C4-2B (cell line): ENCODE results near the gene NEU2.

Experiments used
- H3K27ac ChIP-seq: fragments of 450-650 bp; 2 replicates; pipeline ENCODE4 v1.5.1; 2017
- ZFX ChIP-seq: fragments of 450-650 bp; IDR thresholded peaks from 2 replicates; pipeline ENCODE4 v1.6.1; 2017
- TF ChIP-seq, protein P1 (sequence below): fragments of 450-650 bp; conservative IDR thresholded peaks from 2 replicates; pipeline ENCODE4 v1.5.1; 2017; ENCODE audit warnings: mild to moderate bottlenecking

The NEU2 gene

DNA sequence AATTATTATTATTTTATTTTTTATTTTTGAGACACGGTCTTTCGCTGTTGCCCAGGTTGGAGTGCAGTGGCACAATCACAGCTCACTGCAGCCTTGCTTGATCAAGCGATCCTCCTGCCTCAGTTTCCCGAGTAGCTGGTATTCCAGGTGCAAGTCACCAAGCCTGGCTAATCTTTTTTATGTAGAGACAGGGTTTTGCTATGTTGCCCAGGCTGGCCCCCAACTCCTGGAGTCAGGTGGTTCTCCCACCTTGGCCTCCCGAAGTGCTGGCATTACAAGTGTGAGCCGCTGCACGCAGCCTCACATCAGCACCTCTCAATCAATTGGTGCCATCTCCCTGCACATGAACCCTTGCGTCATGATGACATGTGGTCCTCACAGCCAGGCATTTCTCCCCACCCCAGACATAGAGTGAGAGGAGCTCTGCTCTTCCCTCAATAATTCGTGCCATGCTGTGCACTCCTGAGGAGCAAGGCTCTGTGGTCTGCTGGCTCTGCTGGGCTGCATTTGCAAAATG is 33.5 kb downstream of the NEU2 start:
- no peak for TF ChIP-seq ZFX
- TF ChIP-seq, protein P1, sequence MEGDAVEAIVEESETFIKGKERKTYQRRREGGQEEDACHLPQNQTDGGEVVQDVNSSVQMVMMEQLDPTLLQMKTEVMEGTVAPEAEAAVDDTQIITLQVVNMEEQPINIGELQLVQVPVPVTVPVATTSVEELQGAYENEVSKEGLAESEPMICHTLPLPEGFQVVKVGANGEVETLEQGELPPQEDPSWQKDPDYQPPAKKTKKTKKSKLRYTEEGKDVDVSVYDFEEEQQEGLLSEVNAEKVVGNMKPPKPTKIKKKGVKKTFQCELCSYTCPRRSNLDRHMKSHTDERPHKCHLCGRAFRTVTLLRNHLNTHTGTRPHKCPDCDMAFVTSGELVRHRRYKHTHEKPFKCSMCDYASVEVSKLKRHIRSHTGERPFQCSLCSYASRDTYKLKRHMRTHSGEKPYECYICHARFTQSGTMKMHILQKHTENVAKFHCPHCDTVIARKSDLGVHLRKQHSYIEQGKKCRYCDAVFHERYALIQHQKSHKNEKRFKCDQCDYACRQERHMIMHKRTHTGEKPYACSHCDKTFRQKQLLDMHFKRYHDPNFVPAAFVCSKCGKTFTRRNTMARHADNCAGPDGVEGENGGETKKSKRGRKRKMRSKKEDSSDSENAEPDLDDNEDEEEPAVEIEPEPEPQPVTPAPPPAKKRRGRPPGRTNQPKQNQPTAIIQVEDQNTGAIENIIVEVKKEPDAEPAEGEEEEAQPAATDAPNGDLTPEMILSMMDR: no peak
- H3K27ac ChIP-seq: no peak overlapping the region

DNA sequence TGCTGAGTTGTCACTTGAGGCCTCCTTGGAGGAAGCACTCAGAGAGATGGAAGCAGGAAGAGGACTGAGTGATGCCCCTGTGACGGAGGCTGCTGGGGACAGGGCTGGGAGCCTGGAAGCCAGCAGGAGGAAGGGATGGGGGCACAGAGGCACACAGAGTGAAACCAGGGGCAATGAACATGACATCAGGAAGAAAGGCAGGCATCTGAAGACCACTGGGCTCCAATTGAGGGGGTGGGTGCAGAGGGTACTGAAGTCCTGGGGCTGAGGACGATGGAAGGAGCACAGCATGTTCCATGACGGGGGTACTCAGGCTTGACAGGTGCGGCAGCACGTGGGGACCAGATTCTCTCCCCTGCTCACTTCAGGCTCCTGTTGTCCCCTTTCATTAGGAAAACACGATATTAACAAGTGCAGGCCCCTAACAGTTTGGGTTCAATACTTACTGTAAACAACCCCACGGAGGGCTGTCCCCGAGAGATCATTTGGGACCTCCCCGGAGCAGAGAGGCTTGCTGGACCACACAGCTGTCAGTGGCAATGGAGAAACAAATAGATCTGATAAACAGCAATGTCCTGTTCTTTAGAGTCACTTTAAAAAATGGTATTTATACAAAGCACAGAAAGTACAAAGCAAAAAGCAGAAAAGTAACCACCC is 36.4 kb downstream of the NEU2 start:
- H3K27ac ChIP-seq: no peak overlapping the region
- no peak for TF ChIP-seq ZFX
- TF ChIP-seq, protein P1: no peak

DNA sequence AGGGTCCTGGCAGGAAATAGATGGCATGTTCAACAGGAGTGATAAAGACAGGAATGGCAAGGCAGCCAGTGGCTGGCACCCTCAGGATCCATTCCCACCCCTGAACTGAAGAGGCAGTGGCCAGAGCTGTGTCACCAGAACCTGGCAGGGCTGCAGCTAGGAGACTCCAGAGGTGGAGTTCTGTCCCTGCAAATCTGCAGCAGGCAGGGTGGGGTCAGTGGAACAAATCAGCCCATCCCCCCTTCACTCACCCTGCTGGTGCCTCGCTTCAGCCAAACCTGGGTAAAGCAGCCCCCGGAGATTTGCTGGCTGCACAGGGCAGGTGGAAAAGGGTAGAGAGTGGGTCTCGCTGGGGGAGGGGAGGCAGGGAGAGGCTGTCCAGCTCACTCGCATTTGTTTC is 40.4 kb downstream of the NEU2 start:
- TF ChIP-seq, protein P1: no peak
- no peak for TF ChIP-seq ZFX
- H3K27ac ChIP-seq: no peak overlapping the region

DNA sequence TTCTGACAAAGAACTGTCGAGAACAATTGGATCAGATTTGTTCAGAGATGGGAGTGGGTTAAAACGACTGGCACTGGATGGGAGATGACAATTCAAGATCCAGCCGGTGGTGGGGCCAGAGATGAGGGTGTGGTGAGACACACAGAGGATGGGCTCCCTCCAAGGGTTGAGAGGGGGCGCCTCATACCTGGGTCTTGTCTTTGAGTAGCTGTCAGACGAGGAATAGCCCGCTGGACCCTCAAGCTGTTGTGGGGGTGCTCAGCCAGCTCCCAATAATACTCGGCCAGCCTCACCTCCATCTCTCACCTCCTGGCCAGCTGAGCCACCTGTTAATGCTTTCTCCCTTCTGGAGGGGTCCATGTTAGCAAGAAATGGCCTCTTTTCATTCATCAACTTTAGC is 41.6 kb downstream of the NEU2 start:
- TF ChIP-seq, protein P1: no peak
- TF ChIP-seq ZFX: no peak
- no peak overlapping the region for H3K27ac ChIP-seq

DNA sequence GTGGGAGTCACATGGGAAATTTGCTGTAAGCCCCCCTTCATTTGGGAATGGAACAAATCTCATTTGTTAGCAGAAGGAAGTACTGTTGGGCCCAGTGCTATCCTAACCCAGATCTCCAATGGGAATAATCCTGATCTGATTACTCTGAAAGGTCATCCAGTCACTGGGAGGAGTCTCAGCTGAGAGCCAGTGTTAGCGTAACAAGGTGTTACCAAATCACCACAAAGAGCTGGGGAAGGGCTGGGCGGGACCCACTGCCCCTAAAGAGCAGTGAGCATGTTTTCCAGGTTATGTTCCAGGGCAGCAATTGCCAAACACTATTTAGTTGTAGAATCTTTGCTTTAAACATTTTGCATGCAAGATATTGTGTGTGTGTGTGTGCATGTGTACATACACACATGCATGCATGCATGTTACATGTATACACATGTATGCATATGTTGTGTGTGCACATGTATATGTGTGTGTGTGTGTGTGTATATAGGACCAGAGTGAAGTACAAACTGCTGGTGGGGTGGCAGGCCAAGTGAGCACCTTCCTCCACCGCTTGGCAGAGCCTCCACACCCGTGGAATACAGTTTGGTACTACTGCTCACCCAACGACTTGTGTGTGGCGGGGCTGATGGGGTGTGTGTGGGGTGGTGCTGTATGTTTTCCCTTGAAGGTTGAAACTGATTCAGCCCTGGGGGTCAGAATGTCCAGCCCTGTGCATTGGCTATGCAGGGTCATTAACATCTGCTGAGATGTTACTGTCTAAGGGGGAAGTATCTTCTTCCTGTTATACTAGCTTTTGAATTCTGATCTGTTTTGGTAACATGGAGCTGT is 42.9 kb downstream of the NEU2 start:
- no peak for TF ChIP-seq ZFX
- TF ChIP-seq, protein P1: no peak
- no peak overlapping the region for H3K27ac ChIP-seq

DNA sequence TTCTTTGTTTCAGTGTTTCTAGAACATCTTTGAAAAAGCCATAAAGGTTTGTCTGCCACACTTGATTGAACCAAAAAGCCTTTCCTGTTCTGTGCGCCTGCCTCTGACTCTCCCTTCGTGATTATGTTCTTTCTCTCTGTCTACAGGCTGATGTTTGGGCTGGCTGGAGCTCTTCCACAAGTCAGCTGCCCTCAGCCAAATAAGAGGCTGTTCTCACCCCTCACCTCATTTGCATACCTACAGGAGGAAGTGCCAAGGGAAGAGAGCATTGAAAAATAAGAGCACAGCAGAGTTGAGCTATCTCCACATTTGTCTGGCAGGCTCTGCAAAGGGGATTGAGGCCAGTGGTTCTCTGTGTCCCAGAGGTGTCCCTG is 43.5 kb downstream of the NEU2 start:
- H3K27ac ChIP-seq: no peak overlapping the region
- TF ChIP-seq ZFX: no peak
- TF ChIP-seq, protein P1: no peak

DNA sequence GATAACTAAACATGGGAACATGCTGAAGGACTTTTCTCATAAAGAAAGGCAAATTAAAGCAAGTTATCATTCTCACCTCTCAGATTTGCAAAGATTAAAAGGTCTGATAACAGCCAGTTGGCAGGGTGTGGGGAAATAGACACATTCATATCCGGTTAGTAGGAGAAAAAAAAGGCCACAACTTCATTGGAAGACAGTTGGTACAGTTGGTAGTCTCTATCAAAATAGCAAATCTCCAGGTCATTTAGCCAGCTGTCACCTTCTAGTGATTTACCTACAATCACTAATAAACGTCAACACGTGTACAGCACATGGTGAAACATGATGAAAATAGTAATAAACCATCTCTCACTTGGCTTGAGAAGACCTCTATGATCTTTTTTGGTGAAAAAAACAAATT is 44.3 kb downstream of the NEU2 start:
- H3K27ac ChIP-seq: no peak overlapping the region

More for the DNA sequence above, 44.3 kb downstream of the NEU2 start:
- TF ChIP-seq ZFX: no peak
- TF ChIP-seq, protein P1: no peak
